Panc1 (cell line): ENCODE data around the gene ADCY3.

Experiments used
- CTCF ChIP-seq: fragments of 450-650 bp; IDR thresholded peaks from 2 replicates; pipeline ENCODE4 v1.5.1; 2017; ENCODE audit warnings: mild to moderate bottlenecking
- TF ChIP-seq, protein P1 (sequence below), 2 experiments: IDR thresholded peaks; 2 replicates each; pipeline ENCODE4 v1.6.1; 2011 to 2012; ENCODE audit warnings: low read depth in 2 of 2, control low read depth in 1 of 2, low read length in 1 of 2, mild to moderate bottlenecking in 1 of 2, moderate library complexity in 1 of 2; ENCODE audit not compliant: insufficient read depth in 1 of 2

DNA sequence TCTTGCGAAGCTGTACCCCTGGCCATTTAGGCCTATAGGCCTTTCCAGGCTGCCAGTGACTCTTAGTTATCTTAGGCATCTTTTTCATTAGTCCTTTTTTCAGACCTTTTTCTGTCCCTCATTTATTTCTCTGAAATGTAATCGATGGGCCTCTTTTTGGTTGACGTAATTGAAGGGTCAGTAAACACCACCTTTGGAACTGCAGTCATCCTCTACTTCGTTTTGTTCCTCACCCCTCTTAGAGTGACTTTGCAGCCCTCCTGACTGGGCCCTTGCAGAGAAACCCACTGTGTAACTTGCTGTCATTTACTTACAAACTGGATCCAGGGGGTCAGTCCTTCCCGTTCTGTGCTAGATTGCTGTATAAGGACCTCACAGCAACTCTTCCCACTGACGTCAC lies 103.6 kb downstream of the ADCY3 start:
- TF ChIP-seq CTCF: no peak
- TF ChIP-seq, protein P1, sequence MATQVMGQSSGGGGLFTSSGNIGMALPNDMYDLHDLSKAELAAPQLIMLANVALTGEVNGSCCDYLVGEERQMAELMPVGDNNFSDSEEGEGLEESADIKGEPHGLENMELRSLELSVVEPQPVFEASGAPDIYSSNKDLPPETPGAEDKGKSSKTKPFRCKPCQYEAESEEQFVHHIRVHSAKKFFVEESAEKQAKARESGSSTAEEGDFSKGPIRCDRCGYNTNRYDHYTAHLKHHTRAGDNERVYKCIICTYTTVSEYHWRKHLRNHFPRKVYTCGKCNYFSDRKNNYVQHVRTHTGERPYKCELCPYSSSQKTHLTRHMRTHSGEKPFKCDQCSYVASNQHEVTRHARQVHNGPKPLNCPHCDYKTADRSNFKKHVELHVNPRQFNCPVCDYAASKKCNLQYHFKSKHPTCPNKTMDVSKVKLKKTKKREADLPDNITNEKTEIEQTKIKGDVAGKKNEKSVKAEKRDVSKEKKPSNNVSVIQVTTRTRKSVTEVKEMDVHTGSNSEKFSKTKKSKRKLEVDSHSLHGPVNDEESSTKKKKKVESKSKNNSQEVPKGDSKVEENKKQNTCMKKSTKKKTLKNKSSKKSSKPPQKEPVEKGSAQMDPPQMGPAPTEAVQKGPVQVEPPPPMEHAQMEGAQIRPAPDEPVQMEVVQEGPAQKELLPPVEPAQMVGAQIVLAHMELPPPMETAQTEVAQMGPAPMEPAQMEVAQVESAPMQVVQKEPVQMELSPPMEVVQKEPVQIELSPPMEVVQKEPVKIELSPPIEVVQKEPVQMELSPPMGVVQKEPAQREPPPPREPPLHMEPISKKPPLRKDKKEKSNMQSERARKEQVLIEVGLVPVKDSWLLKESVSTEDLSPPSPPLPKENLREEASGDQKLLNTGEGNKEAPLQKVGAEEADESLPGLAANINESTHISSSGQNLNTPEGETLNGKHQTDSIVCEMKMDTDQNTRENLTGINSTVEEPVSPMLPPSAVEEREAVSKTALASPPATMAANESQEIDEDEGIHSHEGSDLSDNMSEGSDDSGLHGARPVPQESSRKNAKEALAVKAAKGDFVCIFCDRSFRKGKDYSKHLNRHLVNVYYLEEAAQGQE (IDR thresholded peaks at IDR 0.05; ENCODE audit: insufficient read depth in 1 of 2, low read depth in 2 of 2, low read length in 1 of 2): no peak
